Neural cell (in vitro differentiated cells): Measurements from ENCODE around the gene OR51D1.

Experiments
- CTCF ChIP-seq: fragments of 450-650 bp; IDR thresholded peaks from 2 replicates; pipeline ENCODE4 v1.5.1; 2014; ENCODE audit warnings: antibody characterized with exemption, mild to moderate bottlenecking, moderate library complexity; ENCODE audit not compliant: poor library complexity, severe bottlenecking
- EP300 ChIP-seq: fragments of 450-650 bp; conservative IDR thresholded peaks from 2 replicates; pipeline ENCODE4 v1.6.1; 2014; ENCODE audit warnings: antibody characterized with exemption, mild to moderate bottlenecking, moderate library complexity; ENCODE audit not compliant: poor library complexity, severe bottlenecking
- EZH2 ChIP-seq: fragments of 200-600, 300-800 bp; shearing (Covaris generic), sonication (generic); IDR thresholded peaks from 2 replicates; pipeline ENCODE4 v1.6.1; 2014; ENCODE audit warnings: antibody characterized with exemption, low read length, borderline replicate concordance, mild to moderate bottlenecking; ENCODE audit not compliant: insufficient read depth, poor library complexity, severe bottlenecking
- MXI1 ChIP-seq: fragments of 450-650 bp; conservative IDR thresholded peaks from 2 replicates; pipeline ENCODE4 v1.6.1; 2014; ENCODE audit warnings: antibody characterized with exemption, mild to moderate bottlenecking; ENCODE audit not compliant: poor library complexity, severe bottlenecking
- POLR2AphosphoS5 ChIP-seq: IDR thresholded peaks from 2 replicates; pipeline ENCODE4 v1.6.1; 2012
- RAD21 ChIP-seq: fragments of 450-650 bp; conservative IDR thresholded peaks from 2 replicates; pipeline ENCODE4 v1.6.1; 2014; ENCODE audit warnings: antibody characterized with exemption, mild to moderate bottlenecking, moderate library complexity
- SMC3 ChIP-seq: fragments of 450-650 bp; conservative IDR thresholded peaks from 2 replicates; pipeline ENCODE4 v1.6.1; 2014; ENCODE audit warnings: antibody characterized with exemption, mild to moderate bottlenecking, moderate library complexity; ENCODE audit not compliant: poor library complexity
- TAF1 ChIP-seq: IDR thresholded peaks from 2 replicates; pipeline ENCODE4 v1.6.1; 2012; ENCODE audit warnings: low read depth
- TF ChIP-seq, protein P1 (sequence below): IDR thresholded peaks from 2 replicates; pipeline ENCODE4 v1.6.1; 2012; ENCODE audit warnings: borderline replicate concordance

- no peak for TF ChIP-seq TAF1
- TF ChIP-seq CTCF = no peak
- TF ChIP-seq EP300 = no peak
- no peak for TF ChIP-seq EZH2
- no peak for TF ChIP-seq POLR2AphosphoS5
- TF ChIP-seq RAD21 = no peak
- TF ChIP-seq, protein P1, sequence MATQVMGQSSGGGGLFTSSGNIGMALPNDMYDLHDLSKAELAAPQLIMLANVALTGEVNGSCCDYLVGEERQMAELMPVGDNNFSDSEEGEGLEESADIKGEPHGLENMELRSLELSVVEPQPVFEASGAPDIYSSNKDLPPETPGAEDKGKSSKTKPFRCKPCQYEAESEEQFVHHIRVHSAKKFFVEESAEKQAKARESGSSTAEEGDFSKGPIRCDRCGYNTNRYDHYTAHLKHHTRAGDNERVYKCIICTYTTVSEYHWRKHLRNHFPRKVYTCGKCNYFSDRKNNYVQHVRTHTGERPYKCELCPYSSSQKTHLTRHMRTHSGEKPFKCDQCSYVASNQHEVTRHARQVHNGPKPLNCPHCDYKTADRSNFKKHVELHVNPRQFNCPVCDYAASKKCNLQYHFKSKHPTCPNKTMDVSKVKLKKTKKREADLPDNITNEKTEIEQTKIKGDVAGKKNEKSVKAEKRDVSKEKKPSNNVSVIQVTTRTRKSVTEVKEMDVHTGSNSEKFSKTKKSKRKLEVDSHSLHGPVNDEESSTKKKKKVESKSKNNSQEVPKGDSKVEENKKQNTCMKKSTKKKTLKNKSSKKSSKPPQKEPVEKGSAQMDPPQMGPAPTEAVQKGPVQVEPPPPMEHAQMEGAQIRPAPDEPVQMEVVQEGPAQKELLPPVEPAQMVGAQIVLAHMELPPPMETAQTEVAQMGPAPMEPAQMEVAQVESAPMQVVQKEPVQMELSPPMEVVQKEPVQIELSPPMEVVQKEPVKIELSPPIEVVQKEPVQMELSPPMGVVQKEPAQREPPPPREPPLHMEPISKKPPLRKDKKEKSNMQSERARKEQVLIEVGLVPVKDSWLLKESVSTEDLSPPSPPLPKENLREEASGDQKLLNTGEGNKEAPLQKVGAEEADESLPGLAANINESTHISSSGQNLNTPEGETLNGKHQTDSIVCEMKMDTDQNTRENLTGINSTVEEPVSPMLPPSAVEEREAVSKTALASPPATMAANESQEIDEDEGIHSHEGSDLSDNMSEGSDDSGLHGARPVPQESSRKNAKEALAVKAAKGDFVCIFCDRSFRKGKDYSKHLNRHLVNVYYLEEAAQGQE = no peak
- no peak for TF ChIP-seq SMC3
- no peak for TF ChIP-seq MXI1
Observed at GRCh38 chr11:4619514-4619913, 17.8 kb upstream of the OR51D1 start.
